Esophagus mucosa (tissue), 1 donor: ENCODE measurements around the gene CISD1. TPM values are rescaled to one million over a fixed set of nuclear protein-coding genes. Genes with fewer than 3 reads are reported as not detected.

Source experiments
- ATAC-seq: fragments of 200-7000 bp; cut with Tn5 transposase; one replicate; pipeline ENCODE4 v1.9.1; 2020
- total RNA-seq: library from RNA; stranded (reverse); gene quantifications from one replicate; pipeline ENCODE4 v1.2.4, GENCODE V29; 2023
- donor health status: DM: yes; HTN: yes; CAD: no.

Gene CISD1
- total RNA-seq, 1 donor from 2014 or later = 32.8 TPM

GRCh38 chr10:58316874-58317273, 47.9 kb downstream of the CISD1 start:
- no peak for ATAC-seq

DNA sequence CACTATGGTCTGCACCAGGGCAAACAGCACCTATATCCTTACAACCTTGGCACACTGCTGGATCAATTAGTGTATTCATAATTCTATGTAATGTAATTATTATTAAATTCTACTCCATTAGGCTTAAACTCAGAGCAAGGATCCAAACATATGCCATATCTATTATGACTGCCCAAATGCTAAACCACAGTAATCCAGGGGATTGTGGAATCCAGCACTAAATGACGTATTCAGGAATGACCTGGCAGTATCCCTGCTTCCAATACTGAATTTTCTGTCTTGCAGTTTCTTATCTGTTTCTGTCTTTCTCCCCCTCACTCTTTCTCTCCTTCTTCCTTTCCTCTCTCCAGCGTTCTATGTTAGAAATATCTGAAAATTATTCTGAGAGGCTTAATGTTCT, 49.4 kb downstream of the CISD1 start:
- no peak for ATAC-seq

GRCh38 chr10:58319599-58319998, 50.6 kb downstream of the CISD1 start:
- no peak for ATAC-seq

DNA sequence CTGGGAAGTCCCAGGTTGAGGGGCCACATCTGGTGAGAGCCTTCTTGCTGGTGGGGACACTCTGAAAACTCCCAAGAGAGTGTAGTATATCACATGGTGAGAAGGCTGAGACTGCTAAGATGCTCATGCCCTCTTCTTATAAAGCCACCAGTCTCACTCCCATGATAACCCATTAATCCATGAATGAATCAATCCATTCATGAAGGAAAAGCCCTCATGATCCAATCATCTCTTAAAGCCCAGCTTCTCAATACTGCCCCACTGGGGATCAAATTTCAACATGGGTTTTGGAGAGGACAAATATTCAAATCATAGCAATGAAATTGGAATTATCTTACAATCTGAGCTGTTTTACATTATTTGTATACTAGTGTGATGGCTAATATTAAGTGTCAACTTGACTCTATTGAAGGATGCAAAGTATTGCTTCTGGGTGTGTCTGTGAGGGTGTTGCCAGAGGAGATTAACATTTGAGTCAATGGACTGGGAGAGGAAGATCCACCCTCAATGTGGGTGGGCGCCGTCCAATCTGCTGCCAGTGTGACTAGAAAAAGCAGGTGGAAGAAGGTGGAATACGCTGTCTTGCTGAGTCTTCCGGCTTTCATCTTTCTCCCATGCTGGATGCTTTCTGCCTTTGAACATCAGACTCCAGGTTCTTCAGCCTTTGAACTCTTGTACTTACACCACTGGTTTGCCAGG, 51.5 kb downstream of the CISD1 start:
- ATAC-seq = no peak

GRCh38 chr10:58322072-58322834, 53.3 kb downstream of the CISD1 start:
- ATAC-seq = no peak

DNA sequence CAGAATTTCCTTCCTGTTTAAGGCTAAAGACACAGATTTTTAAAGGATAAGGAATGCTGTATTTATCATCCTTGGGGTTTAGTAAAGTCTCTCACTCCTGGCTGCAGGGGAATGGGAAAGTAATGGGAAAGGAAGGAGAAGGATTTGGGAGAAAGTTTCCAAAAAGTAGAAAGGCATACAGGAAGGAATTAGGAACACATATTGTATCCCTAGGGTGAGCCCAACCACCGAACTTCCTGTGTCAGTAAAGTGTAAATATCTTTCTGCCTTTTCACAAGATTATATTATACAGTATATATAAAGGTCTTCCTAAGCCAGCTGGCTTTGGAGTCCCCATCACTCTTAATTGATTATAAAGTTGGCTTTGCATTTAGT, 53.9 kb downstream of the CISD1 start:
- ATAC-seq = no peak

DNA sequence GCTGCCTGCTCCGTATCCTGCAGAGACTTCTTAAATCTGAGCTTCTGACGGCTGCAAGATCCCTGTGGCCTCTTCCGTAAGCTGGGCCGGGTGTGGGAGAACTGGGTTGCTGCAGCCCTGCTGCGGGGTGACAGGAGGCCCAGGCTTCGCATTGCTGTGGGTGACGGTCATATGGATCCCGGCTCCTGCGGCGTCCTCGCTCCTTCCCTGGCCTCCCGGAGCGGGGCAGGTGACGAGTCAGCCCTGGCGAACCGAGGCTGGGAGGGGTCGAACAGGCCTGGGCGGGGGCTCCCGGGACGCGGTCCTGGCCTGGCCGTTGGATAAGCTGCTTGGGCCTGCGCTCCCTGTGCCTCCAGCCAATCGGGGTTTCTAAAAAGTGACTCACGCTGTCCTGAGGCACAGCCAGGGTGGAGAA, 58.0 kb downstream of the CISD1 start:
- peak; percentile 79 for ATAC-seq

- no peak for ATAC-seq
These were observed 59.3 kb downstream of the CISD1 start for GRCh38 chr10:58328233-58328632.

DNA sequence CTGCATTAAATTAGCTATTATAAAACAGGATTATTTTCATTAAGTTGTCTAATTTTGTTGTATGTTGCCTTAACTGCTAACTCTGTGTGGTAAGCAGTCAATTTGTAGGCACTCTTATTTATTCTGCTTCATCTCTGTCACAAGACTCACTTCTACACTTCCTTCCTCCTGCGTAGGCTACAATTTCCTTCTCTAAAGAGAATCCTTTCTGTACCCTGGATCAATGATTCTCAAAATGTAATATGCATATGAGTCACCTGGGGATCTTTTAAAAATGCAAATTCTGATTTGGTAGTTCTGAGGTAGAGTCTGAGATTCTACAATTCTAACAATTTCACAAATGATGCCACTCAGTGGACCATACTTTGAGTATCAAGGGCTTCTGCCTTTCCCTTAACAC, 61.5 kb downstream of the CISD1 start:
- ATAC-seq = no peak

GRCh38 chr10:58331646-58332045, 62.7 kb downstream of the CISD1 start:
- ATAC-seq = no peak

- peak; percentile 97 for ATAC-seq
These were observed 65.9 kb downstream of the CISD1 start, which contains the start of gene UBE2D1 for GRCh38 chr10:58334817-58335305. Gene UBE2D1, plus strand, starts transcription at chr10:58335006. Its CDS starts 196 bp downstream, at chr10:58335202.

DNA sequence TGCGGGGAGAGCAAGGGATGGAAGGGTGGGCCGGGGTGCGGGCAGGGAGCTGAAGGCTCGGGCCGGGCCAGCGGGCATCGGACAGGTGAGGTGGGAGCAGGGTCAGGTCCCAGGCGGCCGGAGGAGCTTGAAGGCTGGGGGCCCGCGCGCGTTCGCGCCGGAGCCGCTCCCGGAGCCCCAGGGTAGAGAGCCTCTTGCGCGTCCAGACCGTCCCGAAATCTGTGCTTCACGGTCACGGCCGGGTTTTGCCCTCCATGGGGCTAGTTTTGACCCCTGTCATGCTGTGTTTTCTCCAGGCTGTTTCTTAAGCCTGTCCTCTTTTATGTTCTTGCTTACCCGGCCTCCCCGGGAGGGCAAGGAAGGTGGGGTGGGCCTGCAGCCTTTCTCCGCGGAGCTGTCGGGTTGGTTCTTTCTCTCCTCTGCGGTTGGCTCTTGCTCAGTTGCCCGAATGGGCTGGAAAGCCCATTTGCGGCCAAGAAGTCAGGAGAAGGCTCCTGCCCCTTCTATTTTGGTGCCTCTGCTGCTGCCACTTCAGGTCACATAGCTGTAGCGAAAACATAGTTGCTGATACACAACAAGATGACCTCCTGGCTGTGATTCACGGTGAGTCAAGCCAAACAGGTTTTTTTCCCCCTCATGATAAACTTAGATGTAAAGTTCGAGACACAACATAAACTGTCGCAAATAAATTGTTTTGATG, 66.5 kb downstream of the CISD1 start:
- ATAC-seq = peak; percentile 60

DNA sequence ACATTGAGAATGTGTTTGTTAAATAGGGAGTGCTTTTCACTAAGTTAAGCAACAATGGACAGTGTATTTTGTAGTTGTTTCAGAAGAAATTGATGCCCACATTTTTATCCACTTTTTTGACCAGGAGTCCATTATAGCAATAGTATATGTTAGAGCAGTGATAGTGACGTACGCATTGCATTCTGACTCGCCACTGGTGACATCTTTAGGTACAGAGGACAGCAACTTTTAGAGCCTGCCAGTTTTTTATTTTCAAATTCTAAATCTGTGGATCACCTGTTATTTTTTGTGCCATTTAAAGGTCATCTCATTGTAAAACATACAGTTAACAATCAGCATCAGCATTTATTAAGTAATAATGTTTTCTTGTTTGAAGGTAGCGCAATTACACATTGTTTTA, 67.3 kb downstream of the CISD1 start:
- no peak for ATAC-seq

Other genes with a start within 250 kb of the CISD1 start
- gene IPMK, start 1.3 kb upstream of the CISD1 start, total RNA-seq = 5.9 TPM
- gene UBE2D1, start 65.8 kb downstream of the CISD1 start, total RNA-seq = 10.6 TPM
- gene TFAM, start 116.2 kb downstream of the CISD1 start, total RNA-seq = 19.9 TPM
- 0.32 TPM for gene BICC1, start 243.7 kb downstream of the CISD1 start, total RNA-seq